A204.1 (cell line): ENCODE measurements around the gene TRIM50.
"Not testable (repeated sequence)": the region's sequence is repeated elsewhere in the genome, so short reads cannot be mapped to it uniquely, and the experiment has no call there.

ENCODE experiments used
- FAIRE-seq: peaks from 2 replicates; lab custom pipeline; 2012; peaks lifted over from hg19 to GRCh38; lab: Jason Lieb, UNC

The TRIM50 gene

GRCh38 chr7:73313521-73313906 is 14.4 kb downstream of the TRIM50 start:
- no peak for FAIRE-seq

GRCh38 chr7:73312831-73313520 is 14.9 kb downstream of the TRIM50 start:
- no peak for FAIRE-seq

GRCh38 chr7:73311421-73311820 is 16.5 kb downstream of the TRIM50 start:
- not testable (repeated sequence) for FAIRE-seq

- FAIRE-seq: no peak
Observed at GRCh38 chr7:73308665-73309214, 19.1 kb downstream of the TRIM50 start, which contains the start of gene NSUN5. Gene NSUN5 (minus strand): TSS chr7:73308826. CDS start chr7:73308790, 36 bp downstream.

GRCh38 chr7:73308074-73308664 is 19.7 kb downstream of the TRIM50 start:
- FAIRE-seq: no peak

GRCh38 chr7:73307436-73307835 is 20.4 kb downstream of the TRIM50 start:
- no peak for FAIRE-seq

GRCh38 chr7:73304612-73305387 is 23.1 kb downstream of the TRIM50 start:
- FAIRE-seq: not testable (repeated sequence)

- no peak for FAIRE-seq
Observed at GRCh38 chr7:73304071-73304470, 23.8 kb downstream of the TRIM50 start.

GRCh38 chr7:73303546-73303945 is 24.3 kb downstream of the TRIM50 start:
- FAIRE-seq: no peak

GRCh38 chr7:73302846-73303245 is 25.0 kb downstream of the TRIM50 start:
- FAIRE-seq: not testable (repeated sequence)

GRCh38 chr7:73301108-73301507 is 26.8 kb downstream of the TRIM50 start:
- FAIRE-seq: not testable (repeated sequence)

- not testable (repeated sequence) for FAIRE-seq
Observed at GRCh38 chr7:73299812-73300211, 28.1 kb downstream of the TRIM50 start.

- FAIRE-seq: not testable (repeated sequence)
Observed at GRCh38 chr7:73297706-73298105, 30.2 kb downstream of the TRIM50 start.

- not testable (repeated sequence) for FAIRE-seq
Observed at GRCh38 chr7:73297235-73297634, 30.6 kb downstream of the TRIM50 start.

- FAIRE-seq: not testable (repeated sequence)
Observed at GRCh38 chr7:73277210-73277609, 50.7 kb downstream of the TRIM50 start.

GRCh38 chr7:73267813-73268212 is 60.1 kb downstream of the TRIM50 start:
- FAIRE-seq: not testable (repeated sequence)

GRCh38 chr7:73266719-73267368 is 61.0 kb downstream of the TRIM50 start:
- not testable (repeated sequence) for FAIRE-seq
